Ammon's horn (tissue), 1 donor: ENCODE data around the gene FOXI1.
A peak's percentile ranks its signal among the peaks of the same experiment; 100 is the strongest.
"Not testable (repeated sequence)": the region's sequence is repeated elsewhere in the genome, so short reads cannot be mapped to it uniquely, and the experiment has no call there.

Experiments used
- DNase-seq: peaks from one replicate; pipeline ENCODE4 v3.0.0-alpha.2; 2016; ENCODE audit warnings: low spot score

FOXI1 gene

GRCh38 chr5:170092455-170093101 is 13.1 kb upstream of the FOXI1 start:
- no peak for DNase-seq

GRCh38 chr5:170094329-170094728 is 11.4 kb upstream of the FOXI1 start:
- DNase-seq, result not testable (repeated sequence)

GRCh38 chr5:170095646-170096045 is 10.1 kb upstream of the FOXI1 start:
- DNase-seq, result no peak

GRCh38 chr5:170097934-170098333 is 7.8 kb upstream of the FOXI1 start:
- DNase-seq, result peak; percentile 52

- peak; percentile 67 for DNase-seq
These were observed 5.4 kb upstream of the FOXI1 start for GRCh38 chr5:170100066-170100943.

GRCh38 chr5:170103447-170103846 is 2.2 kb upstream of the FOXI1 start:
- DNase-seq, result no peak

GRCh38 chr5:170104299-170104698 is 1.4 kb upstream of the FOXI1 start:
- DNase-seq, result no peak

- no peak for DNase-seq
These were observed 987 bp upstream of the FOXI1 start for GRCh38 chr5:170104710-170105109.

GRCh38 chr5:170107674-170108073 is 2.0 kb downstream of the FOXI1 start:
- no peak for DNase-seq

- no peak for DNase-seq
These were observed 2.6 kb downstream of the FOXI1 start for GRCh38 chr5:170108266-170108785.

GRCh38 chr5:170109059-170110031 is 3.6 kb downstream of the FOXI1 start:
- DNase-seq, result no peak

- no peak for DNase-seq
These were observed 4.8 kb downstream of the FOXI1 start for GRCh38 chr5:170110403-170111087.

- DNase-seq, result no peak
These were observed 5.5 kb downstream of the FOXI1 start for GRCh38 chr5:170111088-170111785.

GRCh38 chr5:170112876-170113521 is 7.3 kb downstream of the FOXI1 start:
- DNase-seq, result no peak

- DNase-seq, result no peak
These were observed 7.8 kb downstream of the FOXI1 start for GRCh38 chr5:170113522-170113900.

- DNase-seq, result no peak
These were observed 8.6 kb downstream of the FOXI1 start for GRCh38 chr5:170114271-170114670.

GRCh38 chr5:170115925-170116324 is 10.2 kb downstream of the FOXI1 start:
- DNase-seq, result no peak

GRCh38 chr5:170117736-170118135 is 12.0 kb downstream of the FOXI1 start:
- DNase-seq, result no peak

- DNase-seq, result no peak
These were observed 14.9 kb downstream of the FOXI1 start for GRCh38 chr5:170120576-170120975.

- no peak for DNase-seq
These were observed 15.6 kb downstream of the FOXI1 start for GRCh38 chr5:170121321-170121720.
